Measurements from ENCODE around the gene DAW1.

DNA sequence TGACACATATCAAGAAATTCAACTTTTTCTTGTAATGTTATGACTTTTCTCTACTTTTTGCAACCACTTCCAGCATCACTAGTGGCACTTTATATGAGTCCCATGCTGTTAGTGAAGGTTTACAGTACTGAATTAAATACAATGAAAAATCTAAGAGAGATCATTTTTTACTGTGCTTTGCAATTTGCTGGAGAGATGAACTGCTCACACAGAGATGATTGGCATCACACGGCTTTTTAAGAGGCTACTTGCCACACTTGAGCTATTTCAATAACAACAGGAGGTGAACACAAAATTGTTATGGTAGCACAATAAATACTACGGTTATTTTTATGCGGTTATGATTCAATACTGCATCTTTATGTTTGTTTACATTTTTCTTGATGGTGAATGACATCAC lies 88.9 kb downstream of the DAW1 start:
- TF ChIP-seq, protein P1, sequence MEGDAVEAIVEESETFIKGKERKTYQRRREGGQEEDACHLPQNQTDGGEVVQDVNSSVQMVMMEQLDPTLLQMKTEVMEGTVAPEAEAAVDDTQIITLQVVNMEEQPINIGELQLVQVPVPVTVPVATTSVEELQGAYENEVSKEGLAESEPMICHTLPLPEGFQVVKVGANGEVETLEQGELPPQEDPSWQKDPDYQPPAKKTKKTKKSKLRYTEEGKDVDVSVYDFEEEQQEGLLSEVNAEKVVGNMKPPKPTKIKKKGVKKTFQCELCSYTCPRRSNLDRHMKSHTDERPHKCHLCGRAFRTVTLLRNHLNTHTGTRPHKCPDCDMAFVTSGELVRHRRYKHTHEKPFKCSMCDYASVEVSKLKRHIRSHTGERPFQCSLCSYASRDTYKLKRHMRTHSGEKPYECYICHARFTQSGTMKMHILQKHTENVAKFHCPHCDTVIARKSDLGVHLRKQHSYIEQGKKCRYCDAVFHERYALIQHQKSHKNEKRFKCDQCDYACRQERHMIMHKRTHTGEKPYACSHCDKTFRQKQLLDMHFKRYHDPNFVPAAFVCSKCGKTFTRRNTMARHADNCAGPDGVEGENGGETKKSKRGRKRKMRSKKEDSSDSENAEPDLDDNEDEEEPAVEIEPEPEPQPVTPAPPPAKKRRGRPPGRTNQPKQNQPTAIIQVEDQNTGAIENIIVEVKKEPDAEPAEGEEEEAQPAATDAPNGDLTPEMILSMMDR (IDR thresholded peaks at IDR 0.05; ENCODE audit: low read depth, low read length, poor library complexity, severe bottlenecking): no peak
- no peak for TF ChIP-seq EZH2phosphoT487 (IDR thresholded peaks at IDR 0.05; ENCODE audit: borderline replicate concordance, low read length)
